DND-41 (cell line): ENCODE measurements around the gene VSIG10.

Source experiments
- EZH2 ChIP-seq: IDR thresholded peaks from 3 replicates; pipeline ENCODE4 v1.6.1; 2012; ENCODE audit warnings: borderline replicate concordance, low read depth, mild to moderate bottlenecking, moderate library complexity, low read length, inconsistent platforms; ENCODE audit not compliant: severe bottlenecking
- TF ChIP-seq, protein P1 (sequence below): IDR thresholded peaks from 2 replicates; pipeline ENCODE4 v1.5.1; 2012; ENCODE audit warnings: borderline replicate concordance, low read length, moderate library complexity, mild to moderate bottlenecking; ENCODE audit not compliant: poor library complexity, severe bottlenecking; ENCODE audit errors: extremely low read depth

DNA sequence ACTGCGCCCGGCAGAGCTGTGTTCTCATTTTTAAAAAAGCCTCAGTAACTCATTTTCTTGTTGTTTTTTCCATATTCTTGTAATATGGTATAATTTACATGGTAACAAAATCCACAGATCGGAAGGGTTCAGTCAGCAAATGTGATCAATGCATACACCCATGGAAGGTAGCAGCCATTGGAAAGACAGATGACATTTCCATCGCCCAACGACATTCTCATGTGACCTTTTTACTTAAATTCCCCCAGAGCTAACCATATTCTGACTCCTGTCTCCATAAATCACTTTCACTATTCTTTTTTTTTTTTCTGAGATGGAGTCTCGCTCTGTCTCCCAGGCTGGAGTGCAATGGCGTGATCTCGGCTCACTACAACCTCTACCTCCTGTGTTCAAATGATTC lies 37.0 kb upstream of the VSIG10 start:
- TF ChIP-seq, protein P1, sequence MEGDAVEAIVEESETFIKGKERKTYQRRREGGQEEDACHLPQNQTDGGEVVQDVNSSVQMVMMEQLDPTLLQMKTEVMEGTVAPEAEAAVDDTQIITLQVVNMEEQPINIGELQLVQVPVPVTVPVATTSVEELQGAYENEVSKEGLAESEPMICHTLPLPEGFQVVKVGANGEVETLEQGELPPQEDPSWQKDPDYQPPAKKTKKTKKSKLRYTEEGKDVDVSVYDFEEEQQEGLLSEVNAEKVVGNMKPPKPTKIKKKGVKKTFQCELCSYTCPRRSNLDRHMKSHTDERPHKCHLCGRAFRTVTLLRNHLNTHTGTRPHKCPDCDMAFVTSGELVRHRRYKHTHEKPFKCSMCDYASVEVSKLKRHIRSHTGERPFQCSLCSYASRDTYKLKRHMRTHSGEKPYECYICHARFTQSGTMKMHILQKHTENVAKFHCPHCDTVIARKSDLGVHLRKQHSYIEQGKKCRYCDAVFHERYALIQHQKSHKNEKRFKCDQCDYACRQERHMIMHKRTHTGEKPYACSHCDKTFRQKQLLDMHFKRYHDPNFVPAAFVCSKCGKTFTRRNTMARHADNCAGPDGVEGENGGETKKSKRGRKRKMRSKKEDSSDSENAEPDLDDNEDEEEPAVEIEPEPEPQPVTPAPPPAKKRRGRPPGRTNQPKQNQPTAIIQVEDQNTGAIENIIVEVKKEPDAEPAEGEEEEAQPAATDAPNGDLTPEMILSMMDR = no peak
- TF ChIP-seq EZH2 = no peak
